ENCODE measurements around the gene SUGCT. TPM values are rescaled to one million over a fixed set of nuclear protein-coding genes. Genes with fewer than 3 reads are reported as not detected.
A peak's percentile ranks its signal among the peaks of the same experiment; 100 is the strongest.

The SUGCT gene
- total RNA-seq, 2 donors from 2014 or later, result 3.3 to 15.2 TPM

GRCh38 chr7:40726559-40726958 is 591.8 kb downstream of the SUGCT start:
- DNase-seq (ENCODE audit: low spot score) (no peak), ATAC-seq (ENCODE audit: insufficient number of reproducible peaks, low FRiP score, low read depth) (no peak)
- Histone ChIP-seq H3K36me3 (no peaks in the 10 kb centered on the region), H3K4me1 (ENCODE audit: control insufficient read depth in 1 of 2, low read depth in 2 of 2) (peaks cover 9 to 28% of the 10 kb centered on the region in 2 donors), H3K27ac (no peak overlapping the region), H3K9me3 (no peaks in the 10 kb centered on the region), H3K4me3 (no peak overlapping the region), H3K27me3 (replicated peaks; ENCODE audit: insufficient read depth) (no peaks in the 10 kb centered on the region)
- no peak for TF ChIP-seq CTCF (IDR thresholded peaks at IDR 0.05)

GRCh38 chr7:40733114-40733513 is 598.3 kb downstream of the SUGCT start:
- peaks cover 0 to 15% of the 10 kb centered on the region in 2 donors for H3K4me1 ChIP-seq (ENCODE audit: control insufficient read depth in 1 of 2, low read depth in 2 of 2)
- no peaks in the 10 kb centered on the region for H3K36me3 ChIP-seq
- H3K27ac ChIP-seq, result peak overlapping the region in 1 of 2 donors; percentile 2
- H3K9me3 ChIP-seq, result no peaks in the 10 kb centered on the region
- DNase-seq (ENCODE audit: low spot score), result no peak
- no peak for ATAC-seq (ENCODE audit: insufficient number of reproducible peaks, low FRiP score, low read depth)
- no peaks in the 10 kb centered on the region for H3K27me3 ChIP-seq (replicated peaks; ENCODE audit: insufficient read depth)
- no peak overlapping the region for H3K4me3 ChIP-seq
- no peak for TF ChIP-seq CTCF (IDR thresholded peaks at IDR 0.05)

GRCh38 chr7:40733578-40733977 is 598.8 kb downstream of the SUGCT start:
- no peak overlapping the region for H3K4me3 ChIP-seq
- DNase-seq (ENCODE audit: low spot score) (no peak), ATAC-seq (ENCODE audit: insufficient number of reproducible peaks, low FRiP score, low read depth) (no peak)
- no peaks in the 10 kb centered on the region for H3K9me3 ChIP-seq
- H3K36me3 ChIP-seq, result no peaks in the 10 kb centered on the region
- no peaks in the 10 kb centered on the region for H3K27me3 ChIP-seq (replicated peaks; ENCODE audit: insufficient read depth)
- no peak for TF ChIP-seq CTCF (IDR thresholded peaks at IDR 0.05)
- H3K27ac ChIP-seq, result peak overlapping the region; percentile 0 to 2
- peaks cover 0 to 15% of the 10 kb centered on the region in 2 donors for H3K4me1 ChIP-seq (ENCODE audit: control insufficient read depth in 1 of 2, low read depth in 2 of 2)

GRCh38 chr7:40739257-40739656 is 604.5 kb downstream of the SUGCT start:
- ATAC-seq (ENCODE audit: insufficient number of reproducible peaks, low FRiP score, low read depth), result no peak
- Histone ChIP-seq H3K36me3 (no peaks in the 10 kb centered on the region), H3K4me1 (ENCODE audit: control insufficient read depth in 1 of 2, low read depth in 2 of 2) (peaks cover 0 to 7% of the 10 kb centered on the region in 2 donors), H3K27me3 (replicated peaks; ENCODE audit: insufficient read depth) (no peaks in the 10 kb centered on the region), H3K27ac (no peak overlapping the region), H3K4me3 (no peak overlapping the region), H3K9me3 (no peaks in the 10 kb centered on the region)
- TF ChIP-seq CTCF (IDR thresholded peaks at IDR 0.05), result no peak
- no peak for DNase-seq (ENCODE audit: low spot score)

- Histone ChIP-seq H3K9me3 (no peaks in the 10 kb centered on the region), H3K4me3 (no peak overlapping the region)
Measured at GRCh38 chr7:40742270-40742669, 607.5 kb downstream of the SUGCT start.

More at GRCh38 chr7:40742270-40742669, 607.5 kb downstream of the SUGCT start:
- H3K27me3 ChIP-seq (replicated peaks; ENCODE audit: insufficient read depth), result no peaks in the 10 kb centered on the region
- DNase-seq (ENCODE audit: low spot score), result no peak
- ATAC-seq (ENCODE audit: insufficient number of reproducible peaks, low FRiP score, low read depth), result no peak
- no peak overlapping the region for H3K27ac ChIP-seq
- peaks cover 0 to 17% of the 10 kb centered on the region in 2 donors for H3K4me1 ChIP-seq (ENCODE audit: control insufficient read depth in 1 of 2, low read depth in 2 of 2)
- no peaks in the 10 kb centered on the region for H3K36me3 ChIP-seq
- TF ChIP-seq CTCF (IDR thresholded peaks at IDR 0.05), result no peak

Measured in thoracic aorta (tissue), 2 donors.